GM21717 (cell line): ENCODE results near the gene RTP4.
"Not testable (repeated sequence)": the region's sequence is repeated elsewhere in the genome, so short reads cannot be mapped to it uniquely, and the experiment has no call there.

Experiments
- ATAC-seq: cut with Tn5 transposase; IDR thresholded peaks from one replicate; pipeline ENCODE4 v1.9.1; 2021; ENCODE audit warnings: mild to moderate bottlenecking, moderate library complexity; ENCODE audit not compliant: unreplicated experiment

The RTP4 gene

GRCh38 chr3:187367561-187368103 lies 553 bp upstream of the RTP4 start:
- ATAC-seq = no peak

- peak; percentile 45 for ATAC-seq
Measured at GRCh38 chr3:187369089-187369447, 883 bp downstream of the RTP4 start.

GRCh38 chr3:187370051-187370450 lies 1.9 kb downstream of the RTP4 start:
- no peak for ATAC-seq

GRCh38 chr3:187375581-187375980 lies 7.4 kb downstream of the RTP4 start:
- no peak for ATAC-seq

GRCh38 chr3:187377842-187378241 lies 9.7 kb downstream of the RTP4 start:
- no peak for ATAC-seq

GRCh38 chr3:187382609-187383151 lies 14.5 kb downstream of the RTP4 start:
- no peak for ATAC-seq

- no peak for ATAC-seq
Measured at GRCh38 chr3:187383246-187383645, 15.1 kb downstream of the RTP4 start.

- ATAC-seq = no peak
Measured at GRCh38 chr3:187385296-187385695, 17.1 kb downstream of the RTP4 start.

GRCh38 chr3:187396661-187397060 lies 28.5 kb downstream of the RTP4 start:
- ATAC-seq = no peak

- no peak for ATAC-seq
Measured at GRCh38 chr3:187398955-187399354, 30.8 kb downstream of the RTP4 start.

GRCh38 chr3:187400756-187401155 lies 32.6 kb downstream of the RTP4 start:
- no peak for ATAC-seq

GRCh38 chr3:187401856-187402255 lies 33.7 kb downstream of the RTP4 start:
- ATAC-seq = no peak

- ATAC-seq = no peak
Measured at GRCh38 chr3:187403768-187404288, 35.6 kb downstream of the RTP4 start.

GRCh38 chr3:187406927-187407326 lies 38.7 kb downstream of the RTP4 start:
- ATAC-seq = no peak

GRCh38 chr3:187411991-187412781 lies 44.0 kb downstream of the RTP4 start:
- ATAC-seq = not testable (repeated sequence)
